Mononuclear cell (primary cell): ENCODE measurements around the gene PRPF4. TPM values are rescaled to one million over a fixed set of nuclear protein-coding genes. Genes with fewer than 3 reads are reported as not detected.
"Not testable (repeated sequence)": the region's sequence is repeated elsewhere in the genome, so short reads cannot be mapped to it uniquely, and the experiment has no call there.

ENCODE experiments used
- H3K27me3 ChIP-seq: 2 replicates; pipeline ENCODE4 v1.6.0; 2011; ENCODE audit warnings: low read length, control low read depth; ENCODE audit not compliant: insufficient read depth
- H3K4me1 ChIP-seq: 2 replicates; pipeline ENCODE4 v1.5.1; 2011; ENCODE audit warnings: mild to moderate bottlenecking, low read length, control low read depth; ENCODE audit not compliant: insufficient read depth
- H3K4me3 ChIP-seq: 2 replicates; pipeline ENCODE4 v1.5.1; 2011; ENCODE audit warnings: mild to moderate bottlenecking, low read length, moderate library complexity
- H3K9me3 ChIP-seq: 2 replicates; pipeline ENCODE4 v1.5.1; 2011; ENCODE audit warnings: low read depth, mild to moderate bottlenecking, control low read depth, low read length
- total RNA-seq: library from RNA; depleted of rRNA; stranded (reverse); fragments of >200 nt; gene quantifications from one replicate; pipeline ENCODE4 v1.2.3, GENCODE V29; 2012

PRPF4 gene
- 15.4 TPM for total RNA-seq

GRCh38 chr9:113275157-113276131, at the start of gene PRPF4, which contains the start of gene CDC26:
Gene PRPF4 (plus strand): TSS chr9:113275658. CDS start chr9:113275744, 86 bp downstream.
Gene CDC26 (minus strand): TSS chr9:113275572. CDS start chr9:113272507, 3,065 bp downstream.
- H3K4me3 ChIP-seq = peak within 1 kb of the TSS; percentile 86
- H3K4me1 ChIP-seq = peaks cover 14% of the 10 kb centered on the region
- H3K9me3 ChIP-seq = no peaks in the 10 kb centered on the region
- H3K27me3 ChIP-seq = no peaks in the 10 kb centered on the region

DNA sequence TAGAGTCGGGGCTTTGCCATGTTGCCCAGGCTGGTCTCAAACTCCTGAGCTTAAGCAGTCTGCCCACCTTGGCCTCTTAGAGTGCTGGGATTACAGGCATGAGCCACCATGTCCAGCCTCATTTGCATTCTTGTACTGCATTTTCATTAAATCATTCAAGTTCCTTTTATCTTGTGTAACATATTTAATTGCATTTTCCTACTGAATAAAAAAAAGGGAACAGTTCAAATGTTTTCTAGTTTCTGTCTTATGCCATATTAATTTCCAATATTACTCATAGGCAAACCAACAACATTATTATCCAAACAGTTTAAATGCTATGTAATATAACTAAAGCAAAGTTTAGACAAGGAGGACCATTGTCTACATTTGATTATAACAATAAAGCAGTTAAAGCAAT, 48.0 kb upstream of the PRPF4 start:
- no peaks in the 10 kb centered on the region for H3K27me3 ChIP-seq
- no peak overlapping the region for H3K4me3 ChIP-seq
- peaks cover 19% of the 10 kb centered on the region for H3K4me1 ChIP-seq
- no peaks in the 10 kb centered on the region for H3K9me3 ChIP-seq

- H3K4me1 ChIP-seq = peaks cover 17% of the 10 kb centered on the region
- no peaks in the 10 kb centered on the region for H3K27me3 ChIP-seq
- no peak overlapping the region for H3K4me3 ChIP-seq
- no peaks in the 10 kb centered on the region for H3K9me3 ChIP-seq
Observed at GRCh38 chr9:113228130-113228665, 47.3 kb upstream of the PRPF4 start.

DNA sequence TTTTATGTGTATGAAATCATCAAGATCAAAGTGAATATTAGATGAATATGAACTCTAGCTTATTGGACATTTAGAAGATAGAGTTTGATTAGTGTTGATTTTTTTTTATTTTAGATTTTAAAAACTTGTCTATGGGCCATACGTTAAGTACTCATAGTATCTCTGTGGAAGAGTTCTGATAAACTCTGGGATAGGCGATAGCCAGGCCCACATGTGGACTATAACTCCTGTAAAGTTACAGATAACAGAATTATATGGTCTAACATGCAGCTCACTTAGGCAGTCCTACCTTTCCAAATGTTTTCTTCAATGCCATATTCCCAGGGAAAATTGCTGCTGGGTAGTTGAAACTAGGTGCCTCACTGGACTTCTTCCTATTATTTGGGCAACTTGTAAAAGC, 43.8 kb upstream of the PRPF4 start:
- H3K4me3 ChIP-seq = no peak overlapping the region

GRCh38 chr9:113235701-113236255, 39.7 kb upstream of the PRPF4 start:
- H3K9me3 ChIP-seq = not testable (repeated sequence)

More for the DNA sequence above, 43.8 kb upstream of the PRPF4 start:
- no peaks in the 10 kb centered on the region for H3K9me3 ChIP-seq
- H3K4me1 ChIP-seq = peaks cover 35% of the 10 kb centered on the region
- H3K27me3 ChIP-seq = no peaks in the 10 kb centered on the region

GRCh38 chr9:113237026-113237425, 38.4 kb upstream of the PRPF4 start:
- no peaks in the 10 kb centered on the region for H3K9me3 ChIP-seq
- H3K4me1 ChIP-seq = peaks cover 29% of the 10 kb centered on the region
- H3K27me3 ChIP-seq = no peaks in the 10 kb centered on the region
- H3K4me3 ChIP-seq = no peak overlapping the region

More at GRCh38 chr9:113235701-113236255, 39.7 kb upstream of the PRPF4 start:
- peaks cover 29% of the 10 kb centered on the region for H3K4me1 ChIP-seq
- H3K4me3 ChIP-seq, H3K27me3 ChIP-seq: not testable (repeated sequence)

DNA sequence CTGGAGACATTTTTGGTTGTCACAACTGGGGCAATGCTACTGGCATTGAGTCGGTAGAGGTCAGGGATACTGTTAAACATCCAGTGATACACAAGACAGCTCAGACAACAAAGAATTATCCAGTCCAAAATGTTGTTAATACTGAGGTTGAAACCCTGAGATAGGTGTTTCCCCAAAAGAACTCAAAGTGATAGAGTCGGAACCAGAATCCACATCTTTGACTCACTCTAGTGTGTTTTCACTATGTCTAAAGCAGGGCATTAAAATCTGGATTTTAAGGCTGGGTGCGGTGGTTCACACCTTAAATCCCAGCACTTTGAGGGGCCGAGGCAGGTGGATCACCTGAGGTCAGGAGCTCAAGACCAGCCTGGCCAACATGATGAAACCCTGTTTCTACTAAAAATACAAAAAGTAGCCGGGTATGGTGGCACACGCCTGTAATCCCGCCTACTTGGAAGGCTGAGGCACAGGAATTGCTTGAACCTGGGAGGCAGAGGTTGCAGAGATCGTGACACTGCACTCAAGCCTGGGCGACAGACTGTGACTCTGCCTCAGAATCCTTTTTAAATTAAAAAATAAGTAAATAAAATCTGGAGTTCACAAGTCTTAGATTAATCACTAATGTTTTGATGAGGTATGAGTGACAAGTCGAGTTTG, 37.1 kb upstream of the PRPF4 start:
- Histone ChIP-seq H3K9me3 (no peaks in the 10 kb centered on the region), H3K4me3 (no peak overlapping the region), H3K4me1 (peaks cover 19% of the 10 kb centered on the region), H3K27me3 (no peaks in the 10 kb centered on the region)

GRCh38 chr9:113238859-113239232, 36.6 kb upstream of the PRPF4 start:
- no peak overlapping the region for H3K4me3 ChIP-seq
- H3K4me1 ChIP-seq = peaks cover 15% of the 10 kb centered on the region
- H3K9me3 ChIP-seq = no peaks in the 10 kb centered on the region
- no peaks in the 10 kb centered on the region for H3K27me3 ChIP-seq

GRCh38 chr9:113241161-113241560, 34.3 kb upstream of the PRPF4 start:
- Histone ChIP-seq H3K27me3 (no peaks in the 10 kb centered on the region), H3K4me3 (no peak overlapping the region), H3K4me1 (peaks cover under 1% of the 10 kb centered on the region), H3K9me3 (no peaks in the 10 kb centered on the region)

DNA sequence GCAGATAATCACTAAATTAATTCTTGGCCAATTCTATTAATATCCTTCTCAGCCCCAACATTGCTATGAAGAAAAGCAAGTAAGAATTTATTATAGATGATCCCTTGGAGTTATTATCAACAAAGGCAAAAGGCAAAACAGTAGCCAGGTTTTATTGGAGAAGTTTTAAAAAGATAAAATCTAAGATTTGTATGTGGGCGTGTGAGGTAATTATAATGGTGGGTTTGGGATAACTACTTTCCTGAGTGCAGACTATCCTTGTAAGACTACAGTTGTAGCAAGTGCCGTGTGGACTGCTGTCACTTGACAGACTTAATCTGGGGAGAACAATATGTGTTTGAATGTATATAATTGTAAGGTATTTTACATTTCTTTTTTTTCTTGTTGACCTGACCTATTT, 30.9 kb upstream of the PRPF4 start:
- Histone ChIP-seq H3K4me1 (no peaks in the 10 kb centered on the region), H3K9me3 (no peaks in the 10 kb centered on the region), H3K4me3 (no peak overlapping the region)

GRCh38 chr9:113245894-113246293, 29.6 kb upstream of the PRPF4 start:
- H3K4me3 ChIP-seq = no peak overlapping the region
- H3K27me3 ChIP-seq = no peaks in the 10 kb centered on the region
- H3K9me3 ChIP-seq = no peaks in the 10 kb centered on the region
- no peaks in the 10 kb centered on the region for H3K4me1 ChIP-seq

More for the DNA sequence above, 30.9 kb upstream of the PRPF4 start:
- no peaks in the 10 kb centered on the region for H3K27me3 ChIP-seq

DNA sequence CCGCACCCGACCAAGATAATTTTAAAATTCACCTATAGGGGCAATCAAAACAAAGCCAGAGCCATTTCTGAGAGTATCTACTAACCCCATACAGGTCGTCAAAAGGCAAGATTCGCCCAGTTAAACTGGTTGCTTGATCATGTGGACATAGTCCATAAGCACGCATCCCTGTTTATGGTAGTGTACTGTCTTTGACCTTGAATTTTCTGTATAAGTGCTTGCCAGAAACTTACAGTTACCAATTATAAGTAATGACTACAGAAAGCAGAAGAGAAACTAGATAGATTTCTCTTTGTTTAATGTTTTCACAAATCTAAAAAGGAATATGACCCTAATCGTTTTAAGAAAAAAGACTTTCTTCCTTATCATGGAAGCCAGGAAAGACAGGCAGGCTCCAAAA, 28.5 kb upstream of the PRPF4 start:
- Histone ChIP-seq H3K4me3 (no peak overlapping the region), H3K9me3 (no peaks in the 10 kb centered on the region), H3K27me3 (no peaks in the 10 kb centered on the region), H3K4me1 (no peaks in the 10 kb centered on the region)

GRCh38 chr9:113247640-113248039, 27.8 kb upstream of the PRPF4 start:
- H3K27me3 ChIP-seq = no peaks in the 10 kb centered on the region
- H3K4me3 ChIP-seq = no peak overlapping the region
- no peaks in the 10 kb centered on the region for H3K9me3 ChIP-seq
- no peaks in the 10 kb centered on the region for H3K4me1 ChIP-seq

DNA sequence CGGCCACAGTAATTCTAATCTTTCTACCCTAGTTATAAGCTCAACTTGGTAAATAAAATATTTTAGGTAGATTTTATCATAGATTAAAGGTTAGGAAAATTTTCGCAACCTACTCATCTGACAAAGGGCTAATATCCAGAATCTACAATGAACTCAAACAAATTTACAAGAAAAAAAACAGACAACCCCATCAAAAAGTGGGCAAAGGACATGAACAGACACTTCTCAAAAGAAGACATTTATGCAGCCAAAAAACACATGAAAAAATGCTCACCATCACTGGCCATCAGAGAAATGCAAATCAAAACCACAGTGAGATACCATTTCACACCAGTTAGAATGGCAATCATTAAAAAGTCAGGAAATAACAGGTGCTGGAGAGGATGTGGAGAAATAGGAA, 25.8 kb upstream of the PRPF4 start:
- not testable (repeated sequence) for H3K9me3 ChIP-seq, H3K27me3 ChIP-seq, H3K4me1 ChIP-seq, H3K4me3 ChIP-seq

GRCh38 chr9:113250807-113251206, 24.7 kb upstream of the PRPF4 start:
- H3K4me1 ChIP-seq = peaks cover 10% of the 10 kb centered on the region
- H3K27me3 ChIP-seq = no peaks in the 10 kb centered on the region
- no peak overlapping the region for H3K4me3 ChIP-seq
- no peaks in the 10 kb centered on the region for H3K9me3 ChIP-seq
